WTC11 (cell line): Measurements from ENCODE around the gene ATP9A. TPM values are rescaled to one million over a fixed set of nuclear protein-coding genes. Genes with fewer than 3 reads are reported as not detected.

ENCODE experiments used
- ATAC-seq: fragments of 200-7000 bp; cut with Tn5 transposase; 2 replicates; pipeline ENCODE4 v1.10.0; 2021; ENCODE audit warnings: mild to moderate bottlenecking, moderate library complexity
- CTCF ChIA-PET: fragments of 300-600 bp; sonication (Branson Sonifier 250); formaldehyde crosslinking; loops from one replicate; lab custom pipeline; 2021; ENCODE audit warnings: antibody characterized with exemption; lab: Charles Lee
- POLR2A ChIA-PET: fragments of 350-600 bp; sonication (Branson Sonifier 250); formaldehyde crosslinking; loops from one replicate; lab custom pipeline; 2021; ENCODE audit warnings: antibody characterized with exemption; lab: Charles Lee
- DNase-seq: peaks from one replicate; pipeline ENCODE4 v3.0.0; 2021; ENCODE audit warnings: low spot score
- H3K27ac Mint-ChIP-seq: 2 replicates; pipeline ENCODE4 v1.8.0; 2021; ENCODE audit warnings: mixed read lengths
- H3K27me3 Mint-ChIP-seq: 2 replicates; pipeline ENCODE4 v1.8.0; 2021; ENCODE audit warnings: low read depth, mild to moderate bottlenecking, moderate library complexity, mixed read lengths
- H3K36me3 Mint-ChIP-seq: 2 replicates; pipeline ENCODE4 v1.8.0; 2021; ENCODE audit warnings: mixed read lengths
- H3K4me1 Mint-ChIP-seq: 2 replicates; pipeline ENCODE4 v1.8.0; 2022; ENCODE audit warnings: mixed read lengths
- H3K4me3 Mint-ChIP-seq: 2 replicates; pipeline ENCODE4 v1.8.0; 2021; ENCODE audit warnings: mild to moderate bottlenecking, moderate library complexity, mixed read lengths
- H3K9me3 Mint-ChIP-seq: 2 replicates; pipeline ENCODE4 v1.8.0; 2021; ENCODE audit warnings: mixed read lengths
- CBFB ChIP-seq: sonication (generic); formaldehyde crosslinking; IDR thresholded peaks from 2 replicates; pipeline ENCODE4 v1.8.1; 2022; ENCODE audit warnings: mild to moderate bottlenecking, low read depth, missing genetic modification reagents
- CREB1 ChIP-seq: sonication (generic); formaldehyde crosslinking; IDR thresholded peaks from 2 replicates; pipeline ENCODE4 v1.8.0; 2023; ENCODE audit warnings: mild to moderate bottlenecking, missing genetic modification reagents
- FOXJ3 ChIP-seq: sonication (generic); formaldehyde crosslinking; IDR thresholded peaks from 2 replicates; pipeline ENCODE4 v1.9.0; 2021; ENCODE audit warnings: missing genetic modification reagents, mild to moderate bottlenecking, borderline replicate concordance
- MXD4 ChIP-seq: fragments of 250-450 bp; sonication (Bioruptor Pico); IDR thresholded peaks from 2 replicates; pipeline ENCODE4 v1.8.0; 2021; ENCODE audit warnings: mild to moderate bottlenecking, moderate library complexity, borderline replicate concordance
- NFE2L1 ChIP-seq: sonication (generic); formaldehyde crosslinking; IDR thresholded peaks from 2 replicates; pipeline ENCODE4 v1.8.1; 2023; ENCODE audit warnings: missing genetic modification reagents
- NR2C2 ChIP-seq: sonication (generic); formaldehyde crosslinking; IDR thresholded peaks from 2 replicates; pipeline ENCODE4 v1.8.0; 2022; ENCODE audit warnings: mild to moderate bottlenecking, missing genetic modification reagents
- RORB ChIP-seq: fragments of 250-450 bp; sonication (Bioruptor Pico); IDR thresholded peaks from 2 replicates; pipeline ENCODE4 v1.9.0; 2021; ENCODE audit warnings: mild to moderate bottlenecking
- SP1 ChIP-seq: sonication (generic); formaldehyde crosslinking; conservative IDR thresholded peaks from 2 replicates; pipeline ENCODE4 v1.8.1; 2022; ENCODE audit warnings: missing genetic modification reagents
- TEAD1 ChIP-seq: sonication (generic); formaldehyde crosslinking; IDR thresholded peaks from 2 replicates; pipeline ENCODE4 v1.8.0; 2022; ENCODE audit warnings: mild to moderate bottlenecking, missing genetic modification reagents
- TEAD4 ChIP-seq: sonication (generic); formaldehyde crosslinking; IDR thresholded peaks from 2 replicates; pipeline ENCODE4 v1.8.0; 2022; ENCODE audit warnings: mild to moderate bottlenecking, missing genetic modification reagents
- ZBTB21 ChIP-seq: sonication (generic); formaldehyde crosslinking; IDR thresholded peaks from 2 replicates; pipeline ENCODE4 v1.8.1; 2023; ENCODE audit warnings: mild to moderate bottlenecking, missing genetic modification reagents, borderline replicate concordance
- ZNF671 ChIP-seq: fragments of 250-450 bp; sonication (Bioruptor Pico); IDR thresholded peaks from 2 replicates; pipeline ENCODE4 v1.8.0; 2021; ENCODE audit warnings: mild to moderate bottlenecking
- total RNA-seq: library from RNA; stranded (reverse); gene quantifications from 3 replicates; pipeline ENCODE4 v1.2.3, GENCODE V29; 2021
- TF ChIP-seq, protein P1 (sequence below): fragments of 250-450 bp; sonication (Bioruptor Pico); IDR thresholded peaks from 2 replicates; pipeline ENCODE4 v2.1.2; 2022; ENCODE audit warnings: mild to moderate bottlenecking, moderate library complexity
- TF ChIP-seq, protein P2 (sequence below): sonication (generic); formaldehyde crosslinking; IDR thresholded peaks from 2 replicates; pipeline ENCODE4 v1.8.0; 2022; ENCODE audit warnings: mild to moderate bottlenecking, missing genetic modification reagents
- TF ChIP-seq, protein P3 (sequence below): sonication (generic); formaldehyde crosslinking; IDR thresholded peaks from 2 replicates; pipeline ENCODE4 v1.8.1; 2022; ENCODE audit warnings: missing genetic modification reagents, borderline replicate concordance

Gene ATP9A
- total RNA-seq, 1 experiment from 2014 or later = 5.0 TPM

DNA sequence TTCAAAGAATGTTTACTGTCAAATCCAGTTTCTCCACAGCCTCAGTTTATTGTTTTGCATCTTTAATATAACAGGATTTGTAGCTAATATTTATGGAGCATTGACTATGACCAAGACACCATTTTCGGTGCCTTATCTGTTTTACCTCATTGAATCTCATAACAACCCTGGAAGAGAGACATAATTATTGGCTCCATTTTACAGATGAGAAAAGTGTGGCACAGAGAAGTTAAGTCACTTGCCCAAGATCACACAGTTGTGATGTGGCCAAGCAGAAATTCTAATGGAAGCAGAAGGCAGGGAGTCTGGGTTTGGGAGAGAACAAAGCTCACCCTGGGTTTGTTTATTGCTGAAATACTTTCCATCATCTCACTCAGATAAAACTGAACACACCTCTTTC is 208.1 kb downstream of the ATP9A start (continued):
- TF ChIP-seq, protein P1, sequence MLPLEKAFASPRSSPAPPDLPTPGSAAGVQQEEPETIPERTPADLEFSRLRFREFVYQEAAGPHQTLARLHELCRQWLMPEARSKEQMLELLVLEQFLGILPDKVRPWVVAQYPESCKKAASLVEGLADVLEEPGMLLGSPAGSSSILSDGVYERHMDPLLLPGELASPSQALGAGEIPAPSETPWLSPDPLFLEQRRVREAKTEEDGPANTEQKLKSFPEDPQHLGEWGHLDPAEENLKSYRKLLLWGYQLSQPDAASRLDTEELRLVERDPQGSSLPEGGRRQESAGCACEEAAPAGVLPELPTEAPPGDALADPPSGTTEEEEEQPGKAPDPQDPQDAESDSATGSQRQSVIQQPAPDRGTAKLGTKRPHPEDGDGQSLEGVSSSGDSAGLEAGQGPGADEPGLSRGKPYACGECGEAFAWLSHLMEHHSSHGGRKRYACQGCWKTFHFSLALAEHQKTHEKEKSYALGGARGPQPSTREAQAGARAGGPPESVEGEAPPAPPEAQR (CRISPR knock-in tag) = no peak
- no peak for TF ChIP-seq RORB

DNA sequence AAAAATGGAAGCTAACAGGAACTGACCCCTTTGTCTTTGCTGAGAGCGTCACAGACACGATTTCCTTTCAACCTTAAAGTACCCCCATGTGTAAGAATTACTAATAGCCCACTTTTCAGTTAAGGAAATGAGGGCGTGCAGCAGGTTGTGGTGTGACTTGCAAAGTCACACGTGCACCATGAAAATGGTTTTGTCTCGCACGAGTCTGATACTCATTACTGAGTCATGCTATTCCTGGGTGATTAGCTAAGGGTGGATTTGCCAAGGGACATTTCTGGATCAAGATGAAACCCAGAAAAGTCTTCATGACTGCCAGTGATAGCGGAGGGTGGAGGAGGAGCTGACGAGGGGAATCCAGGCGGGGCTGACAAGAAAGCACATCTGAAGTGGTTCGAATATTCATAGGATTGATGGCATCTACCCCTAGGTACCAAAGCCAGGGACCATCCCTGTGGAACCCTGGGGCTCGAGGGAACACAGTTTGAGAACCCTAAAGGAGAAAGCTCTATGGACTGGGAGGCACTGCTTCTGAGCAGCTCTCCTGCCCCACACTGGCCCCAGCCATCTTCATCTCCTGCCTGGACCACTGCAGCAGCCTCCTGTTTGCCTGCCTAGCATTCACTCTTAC is 213.5 kb downstream of the ATP9A start:
- TF ChIP-seq CREB1 (CRISPR knock-in tag) = no peak
- no peak for TF ChIP-seq MXD4 (CRISPR knock-in tag)
- no peak for TF ChIP-seq ZNF671 (CRISPR knock-in tag)
- H3K9me3 Mint-ChIP-seq = peaks cover 4% of the 10 kb centered on the region
- H3K27ac Mint-ChIP-seq = no peak overlapping the region
- 0 out of 2 replicates have a peak, but pooled peaks cover 4% of the 10 kb centered on the region for H3K4me1 Mint-ChIP-seq
- no peak for DNase-seq
- peaks cover 11% of the 10 kb centered on the region for H3K27me3 Mint-ChIP-seq
- no peak overlapping the region for H3K4me3 Mint-ChIP-seq
- no peak for ATAC-seq
- no peaks in the 10 kb centered on the region for H3K36me3 Mint-ChIP-seq
- CTCF ChIA-PET = interaction anchor here (1.2 kb wide), 1 partner anchor 69 kb away, joined by 4 read pairs; no protein-coding TSS in a partner anchor
- POLR2A ChIA-PET = interaction anchor here (0.5 to 1.5 kb wide), 2 partner anchors 8 to 29 kb away, joined by 3 to 4 read pairs; no protein-coding TSS in a partner anchor

DNA sequence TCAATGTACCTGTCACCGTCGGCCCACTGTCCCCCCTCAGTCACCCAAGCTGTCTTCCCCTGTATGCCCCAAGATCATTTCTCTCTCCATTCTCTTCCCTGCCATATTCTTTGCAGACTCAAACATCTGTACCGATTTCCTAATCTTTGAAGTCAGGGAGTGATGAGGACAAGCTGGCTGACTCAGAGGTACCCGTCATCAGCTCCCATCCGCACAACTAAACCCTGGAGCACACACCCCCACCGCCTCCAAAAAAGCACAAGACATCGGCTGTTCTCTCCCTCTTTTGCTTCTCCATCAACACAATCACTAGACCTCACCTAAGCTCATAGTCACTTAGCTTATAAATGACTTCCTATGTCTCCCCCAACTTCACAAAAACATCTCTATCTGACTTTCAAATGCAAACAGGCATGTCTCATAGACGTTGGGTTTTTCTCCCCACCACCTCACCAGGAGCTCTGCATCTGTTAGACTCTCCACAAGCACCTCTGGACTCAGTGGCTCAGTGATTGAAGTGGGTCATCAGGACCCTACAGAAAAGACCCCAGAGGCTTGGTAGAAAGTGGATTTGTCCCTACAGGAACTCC is 214.2 kb downstream of the ATP9A start:
- 0 out of 2 replicates have a peak, but pooled peaks cover 4% of the 10 kb centered on the region for H3K4me1 Mint-ChIP-seq
- H3K4me3 Mint-ChIP-seq = no peak overlapping the region
- peaks cover 10% of the 10 kb centered on the region for H3K27me3 Mint-ChIP-seq
- DNase-seq = no peak
- TF ChIP-seq, protein P2, sequence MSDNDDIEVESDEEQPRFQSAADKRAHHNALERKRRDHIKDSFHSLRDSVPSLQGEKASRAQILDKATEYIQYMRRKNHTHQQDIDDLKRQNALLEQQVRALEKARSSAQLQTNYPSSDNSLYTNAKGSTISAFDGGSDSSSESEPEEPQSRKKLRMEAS (CRISPR knock-in tag) = no peak
- TF ChIP-seq CREB1 (CRISPR knock-in tag) = no peak
- TF ChIP-seq, all 79 proteins: peak for 0
- POLR2A ChIA-PET = interaction anchor here (0.5 to 1.5 kb wide), 2 partner anchors 9 to 28 kb away, joined by 3 to 4 read pairs; no protein-coding TSS in a partner anchor
- Mint-ChIP-seq H3K9me3 (peaks cover 4% of the 10 kb centered on the region), H3K27ac (no peak overlapping the region), H3K36me3 (no peaks in the 10 kb centered on the region)
- CTCF ChIA-PET = interaction anchor here (1.2 to 2.4 kb wide), 2 partner anchors 9 to 70 kb away, joined by 4 to 9 read pairs; no protein-coding TSS in a partner anchor
- no peak for ATAC-seq

DNA sequence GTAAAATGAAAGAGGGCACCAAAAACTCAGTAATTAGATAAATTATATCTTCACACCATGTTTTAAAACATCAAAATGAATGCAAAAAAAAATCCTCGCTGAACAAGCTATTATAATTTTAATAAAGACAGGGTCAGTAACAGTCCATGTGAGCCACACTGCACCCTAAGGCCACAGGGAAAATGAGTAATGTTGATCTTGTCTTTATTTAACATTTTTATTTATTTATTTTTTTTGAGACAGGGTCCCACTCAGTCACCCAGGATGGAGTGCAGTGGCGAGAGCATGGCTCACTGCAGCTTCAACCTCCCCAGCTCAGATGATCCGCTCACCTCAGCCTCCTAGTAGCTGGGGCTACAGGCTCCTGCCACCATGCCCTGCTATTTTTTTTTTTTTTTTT is 217.0 kb downstream of the ATP9A start:
- no peak for DNase-seq
- TF ChIP-seq CBFB = no peak
- TF ChIP-seq NFE2L1 (CRISPR knock-in tag) = no peak
- TF ChIP-seq TEAD1 (CRISPR knock-in tag) = no peak
- TF ChIP-seq, protein P3, sequence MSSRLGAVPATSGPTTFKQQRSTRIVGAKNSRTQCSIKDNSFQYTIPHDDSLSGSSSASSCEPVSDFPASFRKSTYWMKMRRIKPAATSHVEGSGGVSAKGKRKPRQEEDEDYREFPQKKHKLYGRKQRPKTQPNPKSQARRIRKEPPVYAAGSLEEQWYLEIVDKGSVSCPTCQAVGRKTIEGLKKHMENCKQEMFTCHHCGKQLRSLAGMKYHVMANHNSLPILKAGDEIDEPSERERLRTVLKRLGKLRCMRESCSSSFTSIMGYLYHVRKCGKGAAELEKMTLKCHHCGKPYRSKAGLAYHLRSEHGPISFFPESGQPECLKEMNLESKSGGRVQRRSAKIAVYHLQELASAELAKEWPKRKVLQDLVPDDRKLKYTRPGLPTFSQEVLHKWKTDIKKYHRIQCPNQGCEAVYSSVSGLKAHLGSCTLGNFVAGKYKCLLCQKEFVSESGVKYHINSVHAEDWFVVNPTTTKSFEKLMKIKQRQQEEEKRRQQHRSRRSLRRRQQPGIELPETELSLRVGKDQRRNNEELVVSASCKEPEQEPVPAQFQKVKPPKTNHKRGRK (CRISPR knock-in tag) = no peak
- TF ChIP-seq NR2C2 (CRISPR knock-in tag) = no peak
- no peak for TF ChIP-seq ZBTB21 (CRISPR knock-in tag)
- TF ChIP-seq TEAD4 = no peak
- TF ChIP-seq SP1 = no peak
- TF ChIP-seq FOXJ3 (CRISPR knock-in tag) = no peak
- H3K9me3 Mint-ChIP-seq = peaks cover 4% of the 10 kb centered on the region
- H3K27ac Mint-ChIP-seq = no peak overlapping the region
- no peaks in the 10 kb centered on the region for H3K36me3 Mint-ChIP-seq
- ATAC-seq = no peak
- H3K4me3 Mint-ChIP-seq = no peak overlapping the region
- H3K27me3 Mint-ChIP-seq = peaks cover 35% of the 10 kb centered on the region
- CTCF ChIA-PET = interaction anchor here (0.6 to 2.2 kb wide), 5 partner anchors 9 to 559 kb away, joined by 3 to 9 read pairs (median 3); partner anchors contain the start of gene NFATC2
- POLR2A ChIA-PET = interaction anchor here (0.6 to 0.7 kb wide), 2 partner anchors 133 to 161 kb away, joined by 3 to 7 read pairs; no protein-coding TSS in a partner anchor
- peaks cover 10% of the 10 kb centered on the region for H3K4me1 Mint-ChIP-seq
